Measurements from ENCODE around the gene TAL2.
"Not testable (repeated sequence)": the region's sequence is repeated elsewhere in the genome, so short reads cannot be mapped to it uniquely, and the experiment has no call there.

TAL2 gene

DNA sequence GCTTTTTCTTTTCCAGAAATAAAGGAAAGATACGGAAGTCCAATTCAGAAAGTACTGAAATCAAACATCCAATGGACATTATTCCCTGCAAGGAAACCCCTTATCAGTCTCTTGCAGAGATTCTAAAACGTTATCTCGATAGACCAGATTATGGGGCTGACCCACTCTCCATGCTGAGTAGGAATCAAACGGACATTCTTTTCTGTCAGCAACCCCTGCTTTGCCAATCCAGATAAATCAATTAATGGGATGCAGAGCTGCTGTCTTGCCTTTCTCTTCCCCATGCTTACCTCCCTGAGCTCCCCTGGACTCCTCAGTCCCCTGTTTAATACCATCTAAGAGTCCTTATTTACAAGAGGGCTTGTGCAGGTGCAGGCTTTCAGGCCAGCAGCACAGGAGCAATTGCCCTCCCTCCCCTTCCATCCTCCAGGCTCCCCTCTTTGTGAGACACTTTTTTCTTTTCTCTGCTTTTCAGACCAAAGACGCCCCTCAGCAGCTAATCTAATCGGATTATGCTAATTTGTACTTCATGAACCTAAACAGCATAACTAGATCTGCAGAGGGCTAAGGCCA lies 14.2 kb downstream of the TAL2 start:
- DNase-seq (ENCODE audit: low spot score): no peak

DNA sequence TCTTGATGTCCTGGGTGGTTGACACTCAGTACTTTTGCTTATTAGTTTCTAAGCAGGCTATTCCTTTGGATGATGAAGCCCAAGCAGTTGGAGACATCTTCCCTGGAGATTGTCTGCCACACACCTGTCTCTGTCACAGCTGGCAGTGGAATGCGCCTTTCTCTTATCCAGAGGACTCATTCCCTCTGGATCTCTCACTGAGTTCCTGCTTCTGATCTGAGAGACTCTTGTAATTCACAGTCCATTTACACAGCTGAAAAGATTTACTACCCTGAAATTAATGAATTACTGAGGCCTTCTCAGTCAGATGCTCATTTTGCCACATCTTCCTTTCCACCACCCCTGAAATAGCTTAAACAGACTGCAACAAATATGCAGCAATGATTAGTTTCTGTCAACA lies 15.9 kb downstream of the TAL2 start:
- no peak for DNase-seq (ENCODE audit: low spot score)

DNA sequence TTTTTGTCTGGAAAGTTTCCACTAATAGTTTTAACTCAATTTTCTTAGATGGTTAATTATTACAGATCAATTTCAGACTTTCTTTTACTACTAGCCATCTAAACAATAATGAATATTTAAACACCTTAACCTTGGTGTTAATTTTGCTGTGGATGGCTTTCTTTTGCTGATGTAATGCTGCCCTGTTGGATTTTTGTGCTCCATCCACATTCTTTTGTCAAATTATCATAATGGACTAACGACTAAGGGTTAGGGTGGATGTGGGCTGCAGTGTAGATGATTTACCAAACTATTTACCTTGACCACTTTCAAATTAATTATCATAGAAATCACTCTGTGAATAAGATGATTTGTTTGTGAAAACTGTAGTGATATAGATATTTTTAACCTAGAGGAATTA lies 16.5 kb downstream of the TAL2 start:
- DNase-seq (ENCODE audit: low spot score): no peak

DNA sequence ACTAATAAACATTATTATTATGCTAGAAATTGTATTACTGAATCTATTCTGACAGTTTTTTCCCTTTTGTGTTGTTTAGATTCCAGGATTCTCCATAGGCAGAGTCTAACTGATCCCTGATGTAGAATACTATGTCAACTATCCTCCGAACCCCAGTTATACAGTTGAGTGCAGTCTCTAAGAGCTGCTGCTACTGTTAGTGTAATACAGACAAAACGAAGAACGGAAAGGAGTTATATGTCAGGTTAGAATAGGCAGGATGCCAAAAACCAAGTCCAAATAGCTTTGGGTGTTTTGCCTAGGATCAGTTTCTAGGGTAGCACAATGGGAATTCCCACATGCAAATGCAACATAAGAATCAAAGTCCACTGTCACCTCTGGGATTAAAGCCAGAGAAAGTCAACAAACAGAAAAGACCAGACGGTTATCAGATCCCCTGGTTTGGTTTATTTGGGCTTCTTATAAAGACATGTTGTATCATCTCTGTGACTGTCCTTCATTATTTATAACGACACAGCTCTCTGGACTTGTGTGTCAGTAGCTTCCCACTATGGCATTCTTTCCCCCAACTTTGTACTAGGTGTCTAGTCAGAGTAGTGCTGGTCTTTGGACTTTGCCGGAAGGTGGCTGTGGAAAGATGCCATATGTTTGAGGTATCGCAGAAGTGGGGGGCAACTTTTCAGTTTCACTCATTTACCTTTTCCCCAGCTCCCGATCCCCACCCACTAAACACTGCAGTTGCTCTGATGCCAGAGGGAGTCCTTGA lies 17.2 kb downstream of the TAL2 start:
- DNase-seq (ENCODE audit: low spot score): no peak

DNA sequence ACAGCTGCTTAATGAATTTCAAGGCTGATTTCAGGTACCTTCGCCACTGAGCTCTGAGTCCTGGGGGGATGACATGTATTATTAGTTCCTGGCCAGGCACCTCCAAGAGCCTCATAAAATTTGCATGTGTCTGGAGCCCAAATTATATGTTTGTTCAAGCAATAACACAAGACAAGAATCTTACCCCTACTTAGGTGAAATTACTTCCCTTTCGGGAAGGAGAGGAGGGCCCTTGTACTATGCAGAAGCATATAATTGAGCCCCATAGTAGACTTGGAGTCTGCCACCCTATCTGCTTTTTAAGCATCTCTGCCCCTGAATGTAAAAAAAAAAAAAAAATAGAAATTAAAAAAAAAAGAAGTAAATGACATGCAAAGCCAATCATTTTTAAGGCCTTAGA lies 19.1 kb downstream of the TAL2 start:
- no peak for DNase-seq (ENCODE audit: low spot score)

DNA sequence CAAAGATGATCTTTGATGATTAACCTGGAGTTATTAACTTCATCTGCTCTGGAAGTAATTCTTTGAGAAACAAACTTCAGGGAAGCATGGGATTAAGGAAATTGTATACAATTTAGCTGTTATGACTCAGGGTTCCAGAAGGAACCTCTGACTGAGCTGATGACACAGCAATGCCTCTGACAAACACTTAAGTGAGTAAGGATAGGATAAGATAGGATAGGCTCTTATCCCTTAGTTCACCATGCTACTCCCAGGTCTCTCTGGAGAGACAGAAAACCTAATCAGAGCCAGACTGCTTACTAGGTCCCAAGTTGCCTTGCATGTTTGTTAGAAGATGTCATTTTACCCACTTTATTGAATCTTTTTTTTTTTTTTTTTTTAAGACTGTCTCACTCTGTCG lies 19.5 kb downstream of the TAL2 start:
- peak; percentile 46 for DNase-seq (ENCODE audit: low spot score)

DNA sequence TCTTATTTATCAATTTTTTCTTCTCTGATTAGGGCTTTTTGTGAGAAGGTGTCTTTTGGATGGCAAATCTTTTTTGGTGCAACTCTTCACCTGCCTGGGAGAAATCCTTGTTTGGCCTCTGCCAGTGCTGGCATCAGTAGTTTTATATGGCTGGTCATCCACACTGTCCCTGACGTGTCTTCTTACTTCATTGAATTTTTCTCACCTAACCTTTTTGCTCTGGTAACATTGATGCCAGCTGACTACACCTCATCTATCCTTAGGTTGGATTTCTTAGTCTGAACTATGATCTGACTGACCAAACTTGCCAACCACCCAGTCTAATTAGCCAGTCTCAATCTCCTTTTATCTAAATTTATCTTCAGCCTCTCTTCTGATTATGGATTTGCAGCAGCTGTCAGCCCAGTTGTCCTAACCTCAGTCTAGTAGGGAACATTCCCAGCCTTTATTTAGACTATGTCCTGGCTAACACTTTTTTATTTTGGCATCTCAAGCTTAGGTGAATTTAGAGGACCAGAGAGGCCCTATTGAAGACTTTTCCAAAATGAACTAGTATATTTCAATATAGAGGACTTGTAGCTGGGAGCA lies 21.5 kb downstream of the TAL2 start:
- no peak for DNase-seq (ENCODE audit: low spot score)

DNA sequence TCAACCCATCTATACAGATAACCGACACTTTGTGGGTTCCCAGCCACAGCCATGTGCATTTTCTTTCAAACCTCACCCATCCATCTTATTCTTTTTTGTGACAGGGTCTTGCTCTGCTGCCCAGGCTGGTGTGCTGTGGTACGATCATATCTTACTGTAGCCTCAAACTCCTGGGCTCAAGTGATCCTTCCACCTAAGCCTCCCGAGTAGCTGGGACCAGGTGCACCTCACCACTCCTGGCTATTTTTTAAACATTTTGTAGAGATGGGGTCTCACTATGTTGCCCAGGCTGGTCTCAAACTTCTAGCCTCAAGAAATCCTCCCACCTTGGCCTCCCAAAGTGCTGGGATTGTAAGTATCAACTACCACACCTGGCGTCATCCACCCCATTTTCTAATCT lies 24.7 kb downstream of the TAL2 start:
- DNase-seq (ENCODE audit: low spot score): no peak

DNA sequence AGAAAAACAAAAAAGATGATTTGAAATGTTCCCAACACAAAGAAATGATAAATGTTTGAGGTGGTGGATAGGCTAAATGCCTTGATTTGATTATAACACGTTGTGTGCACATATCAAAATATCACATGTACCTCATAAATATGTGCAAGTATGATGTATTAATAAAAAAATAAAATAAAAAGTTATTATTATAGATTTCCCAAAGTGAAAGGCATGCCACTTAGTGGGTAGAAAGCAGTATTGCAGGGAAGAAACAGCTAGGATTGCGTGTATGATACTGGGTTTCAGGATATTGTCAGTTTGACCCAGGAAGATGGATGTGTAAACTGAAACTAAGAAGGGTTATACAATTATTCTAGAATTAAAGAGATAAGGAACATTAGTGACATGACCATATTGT lies 28.5 kb downstream of the TAL2 start:
- DNase-seq (ENCODE audit: low spot score): peak; percentile 44

DNA sequence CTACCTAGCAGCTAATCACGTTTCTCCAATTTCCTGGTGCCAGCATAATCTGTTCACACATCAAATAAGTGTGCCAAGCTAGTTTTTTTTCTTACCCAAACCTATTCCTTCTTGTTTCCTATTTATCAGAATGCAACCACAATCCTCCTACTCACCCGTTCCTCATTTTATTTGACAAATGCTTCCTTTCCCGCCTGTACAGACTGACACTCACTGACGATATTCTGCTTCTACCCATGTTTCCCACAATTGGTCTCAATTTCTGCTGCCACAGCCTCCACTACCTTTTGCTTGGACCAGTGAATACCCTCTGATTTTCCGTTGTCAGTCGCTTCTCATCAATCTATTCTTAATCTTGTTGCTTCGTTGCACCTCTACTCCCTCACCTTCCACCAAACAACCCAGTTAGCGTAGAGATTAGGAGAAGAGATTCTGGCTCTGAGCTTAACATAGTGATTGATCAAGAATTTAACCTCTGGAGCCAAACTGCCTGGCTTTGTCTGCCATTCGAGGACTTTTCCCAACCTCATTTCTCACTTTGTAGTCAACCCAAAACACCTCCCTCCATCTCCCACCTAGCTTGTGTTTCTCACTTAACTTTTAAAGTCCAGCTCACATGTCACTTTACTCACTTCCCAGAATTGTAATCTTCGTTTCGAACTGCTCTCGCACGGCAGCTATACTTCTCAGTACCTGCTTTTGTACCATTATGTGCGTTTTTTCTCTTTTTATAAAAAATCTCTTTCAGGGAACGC lies 31.4 kb downstream of the TAL2 start:
- no peak for DNase-seq (ENCODE audit: low spot score)

DNA sequence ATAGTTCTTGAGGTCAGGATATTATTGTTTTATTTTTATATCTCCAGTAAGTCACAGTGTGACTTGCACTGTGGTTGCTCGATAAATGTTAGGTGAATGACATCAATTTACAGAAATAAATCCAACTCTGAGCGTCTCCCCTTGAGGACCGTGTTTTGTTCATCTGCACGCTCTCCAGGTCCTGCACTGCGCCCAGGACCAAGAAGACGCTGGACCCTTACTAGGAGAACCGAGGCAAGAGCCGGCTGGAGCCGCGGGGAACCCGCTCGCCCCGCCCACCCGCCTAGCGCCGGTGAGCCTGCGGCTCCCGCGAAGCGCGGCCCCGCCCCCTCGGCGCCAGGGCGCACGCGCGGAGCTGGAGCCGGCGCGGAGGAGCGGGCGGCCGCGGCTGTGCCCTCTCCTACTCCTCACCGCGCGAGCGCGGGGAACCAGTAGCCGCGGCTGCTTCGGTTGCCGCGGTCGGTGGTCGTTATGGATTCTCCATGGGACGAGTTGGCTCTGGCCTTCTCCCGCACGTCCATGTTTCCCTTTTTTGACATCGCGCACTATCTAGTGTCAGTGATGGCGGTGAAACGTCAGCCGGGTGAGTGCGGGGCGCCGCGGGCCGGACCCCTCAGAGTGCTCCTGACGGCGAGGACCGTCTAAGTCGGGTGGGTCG lies 32.1 kb downstream of the TAL2 start, which contains the start of gene TMEM38B:
TSS of gene TMEM38B (plus strand) at position 352 of the 658 bp plus-strand sequence. CDS start at position 472, 120 bp downstream.
- DNase-seq (ENCODE audit: low spot score): peak; percentile 96

DNA sequence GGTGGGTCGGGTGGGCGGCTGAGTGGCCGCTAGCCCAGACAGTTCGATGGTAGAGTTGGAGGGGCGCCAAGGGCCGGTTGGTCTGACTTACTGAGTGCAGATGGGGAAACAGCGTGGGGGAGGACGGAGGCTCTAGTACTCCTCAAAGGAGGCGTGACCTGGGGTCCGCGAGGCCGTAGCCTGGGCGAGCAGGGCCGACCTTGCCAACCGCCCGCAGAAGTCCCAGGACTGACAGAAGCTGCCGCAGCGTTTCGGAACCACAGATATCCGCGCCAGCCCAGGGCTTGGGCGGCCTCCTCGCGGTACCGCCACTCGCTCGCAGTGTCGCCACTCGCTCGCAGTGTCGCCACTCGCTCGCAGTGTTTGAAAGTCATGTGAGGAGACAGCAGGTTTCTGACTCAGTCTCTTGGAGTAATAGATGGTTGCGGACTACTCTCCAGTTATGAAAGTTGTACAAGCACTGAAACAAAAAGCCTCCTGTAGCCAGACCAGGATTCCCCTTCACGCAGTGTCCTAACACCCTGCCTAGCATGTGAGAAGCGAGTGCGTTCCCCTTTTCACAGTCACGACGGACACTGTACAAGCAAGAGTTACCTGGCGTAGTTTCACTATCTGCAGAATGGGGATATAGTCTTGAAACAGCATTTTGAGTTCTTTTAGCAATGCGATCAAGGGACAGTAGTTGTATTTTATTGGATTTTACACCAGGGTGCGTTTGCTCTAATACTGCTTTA lies 32.8 kb downstream of the TAL2 start:
- peak; percentile 56 for DNase-seq (ENCODE audit: low spot score)

DNA sequence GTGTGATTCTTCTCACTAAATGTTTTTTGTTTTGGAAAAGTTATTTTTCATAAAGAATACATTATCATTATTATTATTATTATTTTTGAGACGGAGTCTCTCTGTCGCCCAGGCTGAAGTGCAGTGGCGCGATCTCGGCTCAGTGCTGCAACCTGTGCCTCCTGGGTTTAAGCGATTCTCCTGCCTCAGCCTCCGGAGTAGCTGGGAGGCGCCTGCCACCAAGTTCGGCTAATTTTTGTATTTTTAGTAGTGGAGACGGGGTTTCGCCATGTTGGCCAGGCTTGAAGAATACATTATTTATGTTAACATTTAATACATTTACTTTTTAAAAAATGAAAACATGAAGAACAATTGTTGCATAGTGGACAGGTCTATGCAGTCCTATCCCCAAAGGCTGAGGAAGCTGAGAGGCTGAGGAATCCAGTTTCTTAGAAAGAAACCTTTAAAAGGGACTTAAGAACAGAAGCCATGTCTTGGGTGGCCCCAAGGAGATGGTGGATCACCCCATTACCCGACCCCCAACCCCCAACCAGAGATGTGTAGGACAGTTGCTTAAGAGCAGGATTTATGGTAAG lies 34.0 kb downstream of the TAL2 start:
- DNase-seq (ENCODE audit: low spot score): no peak

DNA sequence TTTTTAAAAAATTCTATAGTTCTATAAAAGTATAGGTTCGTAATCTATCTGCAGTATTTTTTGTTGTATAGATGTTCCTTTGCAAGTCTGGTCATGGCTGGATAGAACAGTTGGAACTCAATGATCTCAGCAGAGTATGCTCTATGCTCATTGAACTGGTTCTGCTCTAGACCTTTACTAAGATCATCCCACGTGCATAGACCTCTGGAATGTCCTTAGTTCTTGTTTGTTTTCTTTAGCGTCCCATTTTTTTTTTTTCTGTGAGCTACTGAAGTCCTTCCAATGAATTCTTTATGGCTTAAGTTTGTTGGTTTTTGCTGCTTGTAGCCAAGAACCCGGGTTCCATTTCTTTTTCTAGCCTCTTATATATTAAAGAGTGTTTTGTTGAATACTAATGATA lies 35.6 kb downstream of the TAL2 start:
- no peak for DNase-seq (ENCODE audit: low spot score)

DNA sequence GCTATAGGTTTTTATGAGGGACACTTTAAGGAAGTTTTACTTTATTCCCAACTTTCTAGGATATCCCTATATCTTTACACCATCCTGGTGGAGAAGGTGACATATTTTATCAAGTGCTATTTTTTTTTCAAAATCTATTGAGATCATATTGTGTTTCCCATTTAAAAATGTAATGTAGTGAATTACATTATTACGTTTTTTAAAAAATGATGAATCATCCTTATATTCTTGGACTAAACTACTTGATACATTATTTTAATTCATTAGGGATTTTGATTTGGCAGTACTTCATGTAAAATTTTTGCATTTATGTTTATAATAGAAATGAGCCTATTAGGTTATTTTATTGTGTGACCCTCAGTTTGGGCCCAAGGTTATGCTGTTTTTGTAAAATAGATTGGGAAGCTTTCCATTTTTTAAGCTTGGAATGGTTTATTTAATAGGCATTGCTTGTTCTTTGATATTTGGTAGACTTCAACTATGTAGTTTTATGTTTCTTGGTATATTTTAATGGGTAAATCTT lies 36.2 kb downstream of the TAL2 start:
- DNase-seq (ENCODE audit: low spot score): no peak

DNA sequence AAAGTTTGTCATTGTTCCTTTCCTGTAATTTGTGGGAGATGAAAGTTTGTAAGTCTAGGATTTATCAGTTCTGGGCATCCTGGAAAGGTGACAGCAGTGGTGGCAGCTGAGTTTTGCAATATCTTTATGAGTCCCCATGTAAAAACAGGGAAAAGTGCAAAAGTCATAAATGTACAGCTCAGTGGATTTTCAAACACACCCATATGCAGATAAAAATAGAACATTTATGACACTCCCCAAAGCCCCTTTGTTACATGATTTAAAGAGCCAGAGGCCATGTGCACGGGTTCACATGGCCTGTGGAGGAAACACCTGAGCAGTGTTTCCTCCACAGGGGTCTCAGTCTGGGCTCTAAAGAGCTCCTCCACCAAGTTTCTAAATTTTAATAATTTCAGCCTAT lies 38.4 kb downstream of the TAL2 start:
- no peak for DNase-seq (ENCODE audit: low spot score)

DNA sequence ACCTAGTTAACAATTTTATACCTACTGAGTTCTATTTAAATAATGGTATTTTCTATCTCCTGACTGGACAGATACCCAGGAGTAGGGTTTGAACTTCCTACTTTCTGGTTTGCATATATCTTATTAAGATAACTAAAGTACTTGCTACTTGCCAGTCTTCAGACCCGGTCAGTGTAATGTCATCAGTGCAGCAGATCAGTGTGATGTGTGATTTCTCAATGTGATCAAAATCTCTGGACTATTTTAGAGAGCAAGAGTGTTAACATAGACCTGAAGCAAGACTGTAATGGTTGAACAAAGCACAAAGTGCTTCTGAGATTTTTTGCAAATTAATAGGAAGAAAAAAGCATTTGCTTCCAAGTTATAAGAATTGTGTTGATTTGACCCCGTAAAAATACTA lies 38.9 kb downstream of the TAL2 start:
- no peak for DNase-seq (ENCODE audit: low spot score)

DNA sequence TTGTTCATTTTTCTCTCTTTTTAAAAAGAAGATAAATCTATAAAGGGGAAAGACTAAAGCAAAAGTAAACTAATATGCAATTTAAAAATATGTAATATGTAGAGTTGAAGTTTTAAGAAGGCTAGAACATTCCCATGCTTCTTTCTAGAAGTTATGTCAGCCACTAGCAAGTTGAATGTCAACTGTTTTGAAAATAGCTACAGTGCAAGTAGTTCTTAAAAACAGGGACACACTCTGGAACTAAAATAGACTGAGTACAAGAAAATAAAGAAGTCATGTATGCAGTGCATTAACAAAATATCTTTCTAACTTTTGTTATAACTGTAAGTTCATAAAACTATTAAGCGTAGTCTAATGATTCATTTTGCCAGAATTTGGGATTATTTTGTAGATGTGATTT lies 40.0 kb downstream of the TAL2 start:
- DNase-seq (ENCODE audit: low spot score): no peak

DNA sequence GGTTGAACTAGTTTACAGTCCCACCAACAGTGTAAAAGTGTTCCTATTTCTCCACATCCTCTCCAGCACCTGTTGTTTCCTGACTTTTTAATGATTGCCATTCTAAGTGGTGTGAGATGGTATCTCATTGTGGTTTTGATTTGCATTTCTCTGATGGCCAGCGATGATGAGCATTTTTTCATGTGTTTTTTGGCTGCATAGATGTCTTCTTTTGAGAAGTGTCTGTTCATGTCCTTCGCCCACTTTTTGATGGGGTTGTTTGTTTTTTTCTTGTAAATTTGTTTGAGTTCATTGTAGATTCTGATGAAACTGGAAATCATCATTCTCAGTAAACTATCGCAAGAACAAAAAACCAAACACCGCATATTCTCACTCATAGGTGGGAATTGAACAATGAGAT lies 41.4 kb downstream of the TAL2 start:
- DNase-seq (ENCODE audit: low spot score): not testable (repeated sequence)

DNA sequence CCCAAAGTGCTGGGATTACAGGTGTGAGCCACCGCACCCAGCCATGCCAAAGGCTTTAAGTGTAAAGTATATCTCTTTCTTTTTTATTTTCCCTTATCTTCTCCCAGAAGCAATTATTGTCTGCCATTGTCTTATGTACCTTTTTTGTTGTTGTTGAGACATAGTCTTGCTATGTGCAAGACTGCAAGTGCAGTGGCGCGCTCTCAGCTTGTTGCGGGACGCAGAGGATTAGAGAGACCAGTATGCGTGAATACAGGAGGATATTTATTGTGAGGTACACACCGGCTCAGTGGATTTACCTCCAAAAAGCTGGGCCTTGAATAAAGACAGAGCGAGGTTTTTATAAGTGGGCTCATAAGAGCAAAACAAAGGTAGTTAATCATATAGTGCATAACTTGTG lies 43.9 kb downstream of the TAL2 start:
- no peak for DNase-seq (ENCODE audit: low spot score)

DNA sequence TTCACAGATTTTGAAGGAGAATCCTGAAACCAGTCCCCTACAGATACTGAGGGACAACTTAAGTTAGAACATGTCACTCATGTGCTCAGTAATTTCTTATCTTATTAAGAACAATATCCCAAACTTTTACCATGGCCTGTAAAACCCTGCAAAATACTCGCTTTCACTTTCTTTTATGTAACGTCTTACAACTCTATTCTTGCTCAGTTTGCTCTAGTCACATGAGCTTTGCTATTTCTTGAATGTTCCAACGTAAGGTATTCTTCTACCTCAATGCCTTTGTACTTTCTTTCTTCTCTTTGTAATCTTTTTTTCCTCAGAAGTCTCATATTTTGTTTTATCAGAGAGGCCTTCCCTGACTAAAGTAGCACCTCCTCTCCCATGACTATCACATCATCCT lies 46.1 kb downstream of the TAL2 start:
- no peak for DNase-seq (ENCODE audit: low spot score)
